GM19455 (cell line): ENCODE results near the gene NKAIN2.

Source experiments
- ATAC-seq: cut with Tn5 transposase; IDR thresholded peaks from one replicate; pipeline ENCODE4 v1.9.1; 2021; ENCODE audit not compliant: unreplicated experiment

The NKAIN2 gene

GRCh38 chr6:124022641-124023040 is 219.0 kb downstream of the NKAIN2 start:
- no peak for ATAC-seq

GRCh38 chr6:124026694-124027093 is 223.0 kb downstream of the NKAIN2 start:
- ATAC-seq = no peak

GRCh38 chr6:124027392-124027791 is 223.7 kb downstream of the NKAIN2 start:
- ATAC-seq = no peak

- ATAC-seq = no peak
Measured at GRCh38 chr6:124028117-124028516, 224.5 kb downstream of the NKAIN2 start.

GRCh38 chr6:124029567-124029966 is 225.9 kb downstream of the NKAIN2 start:
- ATAC-seq = no peak

- ATAC-seq = no peak
Measured at GRCh38 chr6:124033501-124033900, 229.8 kb downstream of the NKAIN2 start.

GRCh38 chr6:124036384-124036783 is 232.7 kb downstream of the NKAIN2 start:
- no peak for ATAC-seq

- ATAC-seq = peak; percentile 86
Measured at GRCh38 chr6:124040655-124041054, 237.0 kb downstream of the NKAIN2 start.

GRCh38 chr6:124052120-124052519 is 248.5 kb downstream of the NKAIN2 start:
- no peak for ATAC-seq

- no peak for ATAC-seq
Measured at GRCh38 chr6:124053315-124053714, 249.7 kb downstream of the NKAIN2 start.

GRCh38 chr6:124054034-124054433 is 250.4 kb downstream of the NKAIN2 start:
- ATAC-seq = no peak

- no peak for ATAC-seq
Measured at GRCh38 chr6:124055395-124055794, 251.7 kb downstream of the NKAIN2 start.

GRCh38 chr6:124055963-124056362 is 252.3 kb downstream of the NKAIN2 start:
- no peak for ATAC-seq

GRCh38 chr6:124056407-124057334 is 253.0 kb downstream of the NKAIN2 start:
- no peak for ATAC-seq

- no peak for ATAC-seq
Measured at GRCh38 chr6:124057461-124057860, 253.8 kb downstream of the NKAIN2 start.

- no peak for ATAC-seq
Measured at GRCh38 chr6:124064317-124065113, 260.9 kb downstream of the NKAIN2 start.

- no peak for ATAC-seq
Measured at GRCh38 chr6:124066269-124066668, 262.6 kb downstream of the NKAIN2 start.

- ATAC-seq = no peak
Measured at GRCh38 chr6:124066946-124067552, 263.4 kb downstream of the NKAIN2 start.

GRCh38 chr6:124069230-124069950 is 265.7 kb downstream of the NKAIN2 start:
- no peak for ATAC-seq

- no peak for ATAC-seq
Measured at GRCh38 chr6:124073021-124073420, 269.4 kb downstream of the NKAIN2 start.
